Ureter (tissue), 1 donor: ENCODE measurements around the gene BLTP2. TPM values are rescaled to one million over a fixed set of nuclear protein-coding genes. Genes with fewer than 3 reads are reported as not detected.
"Not testable (repeated sequence)": the region's sequence is repeated elsewhere in the genome, so short reads cannot be mapped to it uniquely, and the experiment has no call there.

ENCODE experiments used
- DNase-seq: peaks from one replicate; pipeline ENCODE4 v3.0.0-alpha.2; 2020; ENCODE audit warnings: low spot score
- total RNA-seq: library from RNA; stranded (reverse); gene quantifications from one replicate; pipeline ENCODE4 v1.2.4, GENCODE V29; 2023
- donor health status: DM: yes; HTN: yes; CAD: no.

BLTP2 gene
- total RNA-seq, 1 donor from 2014 or later = 210 TPM

DNA sequence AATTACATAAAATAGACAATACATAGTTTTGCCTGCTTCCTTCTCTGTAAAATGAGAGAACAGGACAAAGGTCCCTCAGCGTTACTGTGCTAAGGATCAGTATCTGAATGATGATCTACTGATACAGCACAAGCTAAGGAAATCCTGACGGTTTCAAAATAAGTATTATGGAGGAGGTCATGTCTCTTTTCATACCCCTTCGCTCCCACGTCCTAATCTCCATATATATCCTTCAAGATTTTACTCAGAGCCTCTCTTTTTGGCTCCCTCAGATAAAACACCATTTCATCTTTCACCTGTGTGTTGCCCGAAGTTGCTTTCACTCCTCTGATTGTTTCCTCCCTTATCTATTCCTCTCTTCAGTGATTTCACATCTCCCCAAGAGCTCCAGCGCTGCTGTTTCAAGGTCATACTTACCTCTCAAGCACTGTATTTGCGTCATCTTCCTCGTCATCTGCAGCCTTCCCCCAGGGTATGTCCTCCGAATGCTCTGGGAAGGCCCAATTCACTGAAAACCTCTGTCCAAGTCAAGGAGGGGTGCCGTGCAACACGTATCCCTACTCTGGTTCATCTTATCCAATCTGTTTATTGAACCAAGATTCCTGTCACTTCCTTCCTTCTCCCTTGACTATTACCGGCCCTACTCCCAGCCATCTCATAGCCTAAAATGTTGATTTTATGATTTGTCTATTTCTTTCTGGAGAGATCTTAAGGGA, 1.2 kb upstream of the BLTP2 start:
- no peak for DNase-seq

DNA sequence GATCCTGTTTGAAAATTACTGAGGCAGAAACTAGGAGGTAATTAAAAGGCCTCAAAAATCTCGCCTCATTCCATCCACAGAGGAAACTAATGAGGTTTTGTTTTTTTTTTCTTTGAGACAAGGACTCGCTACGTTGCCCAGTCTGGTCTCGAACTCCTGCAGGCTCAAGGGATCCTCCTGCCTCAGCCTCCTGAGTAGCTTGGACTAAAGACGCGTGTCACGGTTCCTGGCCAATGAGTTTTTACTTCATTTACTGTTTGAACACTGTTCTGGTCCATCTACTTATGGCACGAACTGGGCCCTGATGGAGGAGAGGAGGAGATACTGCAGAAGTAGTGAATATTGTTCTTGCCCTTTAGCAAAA, 600 bp upstream of the BLTP2 start:
- DNase-seq = no peak

DNA sequence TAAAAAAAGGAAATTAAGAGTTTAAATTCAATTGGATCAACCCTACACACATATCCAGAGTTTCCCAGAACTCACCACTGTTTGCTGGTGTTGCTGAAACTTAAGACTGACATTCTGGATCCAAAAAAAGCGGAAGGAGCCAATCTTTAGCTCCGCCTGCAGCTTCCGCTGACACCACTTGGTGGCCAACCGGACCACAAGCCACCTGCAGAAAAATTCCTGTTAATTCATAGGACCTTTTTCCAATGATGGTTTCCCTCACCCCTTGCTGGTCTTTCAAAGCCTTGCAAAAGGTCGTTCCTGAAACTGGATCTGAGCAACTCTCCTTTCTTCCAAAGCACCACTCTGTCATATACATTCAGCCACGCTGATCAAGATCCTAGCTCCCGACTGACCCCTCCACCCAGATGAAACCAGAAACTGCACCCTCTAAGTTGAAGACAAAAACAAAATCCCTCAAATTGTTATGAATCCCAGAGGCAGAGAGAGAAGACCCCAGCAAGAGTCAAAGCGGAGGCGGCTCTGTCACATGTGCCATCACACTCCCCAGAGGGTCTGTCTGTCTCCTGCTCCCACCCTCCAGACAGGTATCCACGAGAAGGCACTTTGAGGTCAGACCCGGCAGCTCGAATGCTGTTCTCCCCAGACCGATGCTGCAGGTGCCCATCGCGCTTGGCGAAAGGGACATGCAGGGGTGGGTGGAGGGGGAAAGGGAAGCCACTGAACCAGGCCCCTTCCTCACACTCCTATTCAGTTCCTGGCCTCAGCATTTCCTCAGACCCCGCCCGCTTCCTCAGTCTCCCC, 773 bp downstream of the BLTP2 start:
- DNase-seq = peak; percentile 59

DNA sequence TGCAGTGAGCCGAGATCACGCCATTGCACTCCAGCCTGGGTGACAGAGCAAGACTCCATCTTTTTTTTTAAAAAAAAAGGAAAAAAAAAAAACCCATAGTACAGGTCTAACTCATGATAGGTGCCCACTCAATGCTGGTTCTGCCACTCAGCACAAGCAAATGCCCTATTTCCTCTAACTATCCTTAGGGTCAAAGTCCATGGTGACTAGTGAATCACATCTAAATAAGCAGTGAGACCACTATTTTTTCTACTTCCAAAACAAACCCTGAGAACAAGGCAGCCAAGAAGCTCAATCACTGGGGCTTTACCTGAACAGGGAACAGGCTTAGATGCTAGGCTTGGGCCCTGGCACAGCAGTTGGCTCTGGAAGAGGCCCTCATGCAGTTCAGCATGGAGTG, 3.4 kb downstream of the BLTP2 start:
- DNase-seq = no peak

DNA sequence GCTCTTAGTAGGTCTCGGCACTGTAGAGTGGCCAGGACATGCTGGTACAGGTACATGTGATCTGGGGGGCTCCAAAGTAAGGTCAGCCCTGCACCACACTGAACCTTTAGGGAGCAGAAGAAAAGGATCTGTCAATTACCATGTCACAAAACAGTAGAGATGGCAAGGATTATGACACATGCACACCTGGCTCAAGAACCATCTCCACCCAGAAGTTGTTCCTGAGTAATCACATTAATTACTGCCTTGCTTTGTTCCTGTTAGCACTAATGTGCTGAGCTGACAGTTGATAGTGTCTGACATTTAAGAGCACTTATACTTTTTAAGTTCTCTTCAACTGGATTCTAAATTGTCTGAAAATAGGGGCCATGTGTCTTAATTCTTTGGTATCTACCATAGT, 9.5 kb downstream of the BLTP2 start:
- DNase-seq = no peak

DNA sequence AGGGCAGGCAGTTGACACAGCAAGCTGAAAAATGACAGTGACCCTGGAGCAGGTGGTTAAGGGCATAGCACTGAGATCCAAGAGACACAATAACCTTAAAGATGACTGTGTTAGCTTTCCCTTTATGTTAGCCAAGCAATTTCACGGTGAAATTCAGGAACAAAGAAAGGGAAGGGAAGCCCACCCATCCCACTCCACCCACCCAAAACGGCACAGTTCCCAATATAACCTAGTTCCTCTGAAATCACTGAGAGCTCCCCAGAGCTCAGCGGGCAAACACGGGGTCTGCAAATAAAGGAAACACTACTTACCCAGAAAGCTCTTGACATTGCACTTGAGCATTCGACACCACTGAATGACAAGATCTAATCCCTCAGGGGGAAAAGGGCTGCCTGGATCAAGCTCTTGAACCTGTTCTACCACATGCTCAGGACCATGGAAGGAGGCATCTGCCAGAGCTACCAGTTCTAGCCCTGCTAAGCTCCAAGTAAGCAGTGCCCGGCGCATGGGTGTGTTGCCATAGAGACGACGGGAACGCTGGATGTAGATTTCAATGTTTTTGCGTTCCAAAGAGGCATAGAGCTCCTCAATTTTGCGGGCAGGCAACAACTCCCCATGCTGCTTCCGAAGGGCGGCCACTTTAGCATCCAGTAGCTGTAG, 10.6 kb downstream of the BLTP2 start:
- no peak for DNase-seq

DNA sequence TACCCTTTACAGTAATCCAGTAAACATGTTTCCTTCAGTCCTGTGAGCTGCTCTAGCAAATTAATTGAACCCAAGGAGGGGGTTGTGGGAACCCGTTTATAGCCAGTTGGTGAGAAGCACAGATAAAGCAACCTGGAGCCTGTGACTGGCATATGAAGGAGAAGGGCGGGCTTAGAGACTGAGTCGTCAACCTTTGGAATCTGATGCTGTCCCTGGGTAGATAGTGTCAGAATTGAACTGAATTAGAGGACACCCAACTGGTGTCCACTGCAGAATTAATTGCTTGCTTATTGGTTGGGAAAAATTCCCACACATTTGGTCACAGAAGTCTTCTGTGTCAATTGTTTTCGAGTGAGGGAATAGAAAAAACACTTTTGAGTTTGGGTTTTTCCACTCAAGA, 18.1 kb downstream of the BLTP2 start:
- no peak for DNase-seq

DNA sequence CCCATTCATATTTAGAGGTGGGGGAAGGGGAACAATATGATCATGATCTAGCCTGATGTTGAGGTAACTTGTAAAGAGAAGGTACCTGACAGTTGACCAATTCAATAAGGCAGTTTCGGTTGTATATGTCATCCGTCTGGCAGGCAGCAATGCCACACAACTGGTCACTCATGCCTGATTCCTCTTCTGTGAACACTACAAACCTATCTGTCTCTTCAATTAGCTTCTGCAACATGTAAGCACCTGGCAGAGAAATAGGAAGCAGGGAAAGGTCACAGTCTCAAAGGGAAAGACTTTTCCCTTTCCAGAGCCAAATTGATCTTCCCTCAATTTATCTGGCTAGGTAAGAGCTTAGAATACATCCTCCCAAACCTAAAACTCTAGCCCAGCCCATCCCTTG, 20.8 kb downstream of the BLTP2 start:
- DNase-seq = no peak

DNA sequence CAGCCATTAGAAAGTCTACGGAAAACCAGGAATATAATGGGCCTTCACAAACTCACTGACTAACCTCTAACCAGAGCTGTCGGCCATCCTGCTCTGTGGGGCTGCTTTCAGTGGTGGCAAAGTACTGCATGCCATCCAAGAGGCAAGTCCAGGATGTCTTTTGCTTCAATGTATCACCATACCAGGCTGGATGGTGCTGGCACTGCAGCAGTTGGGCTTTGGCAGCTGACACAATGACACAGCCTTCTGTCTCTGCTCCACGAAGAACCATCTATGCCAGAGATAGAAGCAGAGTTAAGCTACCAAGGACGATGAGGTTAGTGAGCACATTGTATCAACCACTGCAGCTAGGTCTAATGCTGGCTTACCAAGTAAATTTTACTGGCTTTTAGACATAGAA, 21.3 kb downstream of the BLTP2 start:
- DNase-seq = no peak

DNA sequence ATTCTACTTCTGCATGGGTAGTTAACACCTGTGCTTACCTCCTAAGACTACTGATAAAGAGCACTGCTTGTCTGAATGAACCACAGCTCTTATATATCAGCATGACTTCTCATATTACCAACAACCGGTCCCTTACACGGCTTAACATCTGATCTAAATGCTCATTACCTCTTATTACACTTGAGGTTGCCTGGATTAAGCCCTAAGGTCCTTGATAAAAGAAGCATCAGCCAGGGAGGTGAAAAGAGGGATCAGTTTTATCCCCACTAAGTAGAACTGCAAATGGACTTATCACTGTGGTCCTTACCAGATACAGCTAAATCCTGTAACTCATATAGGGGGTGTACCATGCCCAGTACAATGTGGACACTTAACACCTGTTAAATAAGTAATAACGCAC, 22.8 kb downstream of the BLTP2 start:
- no peak for DNase-seq

DNA sequence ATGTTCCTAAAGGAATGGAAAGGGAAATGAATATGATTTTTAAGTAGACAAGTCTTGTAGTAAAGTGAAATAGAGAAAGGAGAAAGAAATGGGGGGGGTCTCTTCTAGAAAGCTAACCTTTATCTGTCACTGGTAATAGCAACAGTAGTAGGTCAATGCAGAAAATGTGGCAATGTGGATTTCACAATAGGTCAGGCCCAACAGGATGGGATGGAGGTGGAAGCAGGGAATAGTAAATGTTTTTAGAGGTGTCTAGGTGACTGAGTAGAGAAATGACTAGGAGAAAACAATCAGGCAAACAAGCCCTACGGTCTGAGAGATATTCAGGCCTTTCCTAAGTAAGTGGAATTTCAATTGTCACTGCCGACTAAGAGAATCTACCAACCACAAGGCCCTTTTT, 24.9 kb downstream of the BLTP2 start:
- no peak for DNase-seq

DNA sequence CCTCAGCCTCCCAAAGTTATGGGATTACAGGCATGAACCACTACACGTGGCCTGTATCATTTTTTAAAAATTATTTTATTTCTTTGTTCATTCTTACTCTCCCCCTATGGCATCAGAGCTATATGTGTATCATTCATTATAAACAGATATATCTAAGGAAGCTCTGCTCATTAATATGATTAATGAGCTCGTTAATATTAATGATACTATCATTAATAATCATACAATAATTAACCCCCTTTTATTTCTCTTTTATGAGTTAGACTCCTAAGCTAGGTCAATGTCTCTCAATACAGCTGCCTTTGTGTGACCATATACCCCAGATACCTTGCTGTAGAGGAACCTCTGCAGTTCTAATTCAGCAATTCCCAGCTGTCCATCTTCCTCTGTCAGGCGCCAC, 26.5 kb downstream of the BLTP2 start:
- no peak for DNase-seq

DNA sequence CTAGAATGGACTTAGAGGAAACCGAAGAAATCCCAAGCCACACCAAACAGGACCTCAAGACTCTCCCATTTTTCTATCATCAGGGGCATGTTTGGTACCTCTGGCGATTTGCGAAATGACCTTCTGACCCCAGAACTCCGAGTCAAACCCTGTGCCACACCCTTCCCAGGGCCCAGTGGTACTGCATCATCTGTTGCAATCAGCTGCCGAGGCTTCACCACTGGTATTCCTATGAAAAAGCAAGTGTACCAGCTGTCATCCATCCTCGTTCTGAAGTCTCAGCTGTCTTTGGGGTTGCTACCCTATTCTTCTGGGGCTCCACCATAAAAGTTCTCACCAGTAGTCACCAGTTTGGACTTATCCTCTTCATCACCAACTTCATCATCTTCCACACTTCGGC, 28.7 kb downstream of the BLTP2 start:
- DNase-seq = no peak

DNA sequence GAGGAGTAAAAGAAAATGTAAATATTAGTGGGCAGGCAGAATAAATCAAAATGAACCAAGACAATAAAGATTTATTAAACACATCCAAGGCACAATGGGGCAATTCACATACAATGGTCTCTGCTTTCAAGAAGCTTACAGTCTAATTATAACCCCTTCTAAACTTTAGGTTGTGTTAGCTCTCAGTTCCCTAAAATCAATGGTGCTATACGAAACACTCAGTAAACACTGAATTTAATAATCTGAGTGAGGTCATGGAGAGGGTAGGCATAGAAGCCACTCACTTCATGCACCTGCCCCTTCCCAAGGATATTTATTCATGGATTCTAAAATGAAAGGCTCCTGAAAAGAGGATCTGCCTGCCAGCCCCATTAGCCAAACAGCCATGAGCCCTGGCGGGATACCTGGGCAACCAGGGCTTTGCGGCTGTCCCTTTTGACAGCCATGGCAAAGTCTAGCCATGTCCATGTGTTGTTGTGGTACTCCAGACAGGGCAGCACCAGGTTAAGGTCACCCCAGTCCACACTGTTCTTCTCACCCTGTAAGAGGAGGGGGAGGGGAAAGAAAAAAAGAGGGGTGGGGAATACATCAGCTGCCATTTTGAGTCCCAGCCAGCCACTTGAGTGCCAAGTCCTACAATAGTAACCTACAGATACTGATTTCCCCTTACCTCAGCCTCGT, 29.6 kb downstream of the BLTP2 start:
- no peak for DNase-seq

DNA sequence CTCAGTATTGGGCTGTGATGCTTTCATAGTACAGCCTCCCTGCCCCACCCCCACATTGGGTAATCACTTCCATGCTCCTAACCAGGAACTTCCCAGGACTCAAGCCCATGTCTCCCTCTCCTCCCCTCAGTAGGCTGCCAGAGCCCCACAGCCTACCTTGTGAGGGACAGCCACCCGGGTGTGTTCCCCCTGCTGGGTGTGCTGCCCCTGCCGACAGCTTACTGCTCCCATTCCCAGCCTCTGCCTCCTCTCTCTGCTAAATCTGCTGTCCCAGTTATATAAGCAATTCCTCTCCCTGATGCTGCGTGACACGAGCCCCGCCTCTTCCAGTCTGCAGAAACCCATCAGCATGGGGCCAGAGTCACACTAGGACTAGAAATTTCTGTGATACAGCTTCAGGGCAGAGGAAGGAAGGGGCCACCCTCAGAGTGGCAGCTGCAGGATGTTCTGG, 31.0 kb downstream of the BLTP2 start, which contains the start of gene RSKR:
Gene RSKR (minus strand): TSS at position 255 of the 451 bp plus-strand sequence. CDS start 24 bp downstream, at position 231.
- no peak for DNase-seq

DNA sequence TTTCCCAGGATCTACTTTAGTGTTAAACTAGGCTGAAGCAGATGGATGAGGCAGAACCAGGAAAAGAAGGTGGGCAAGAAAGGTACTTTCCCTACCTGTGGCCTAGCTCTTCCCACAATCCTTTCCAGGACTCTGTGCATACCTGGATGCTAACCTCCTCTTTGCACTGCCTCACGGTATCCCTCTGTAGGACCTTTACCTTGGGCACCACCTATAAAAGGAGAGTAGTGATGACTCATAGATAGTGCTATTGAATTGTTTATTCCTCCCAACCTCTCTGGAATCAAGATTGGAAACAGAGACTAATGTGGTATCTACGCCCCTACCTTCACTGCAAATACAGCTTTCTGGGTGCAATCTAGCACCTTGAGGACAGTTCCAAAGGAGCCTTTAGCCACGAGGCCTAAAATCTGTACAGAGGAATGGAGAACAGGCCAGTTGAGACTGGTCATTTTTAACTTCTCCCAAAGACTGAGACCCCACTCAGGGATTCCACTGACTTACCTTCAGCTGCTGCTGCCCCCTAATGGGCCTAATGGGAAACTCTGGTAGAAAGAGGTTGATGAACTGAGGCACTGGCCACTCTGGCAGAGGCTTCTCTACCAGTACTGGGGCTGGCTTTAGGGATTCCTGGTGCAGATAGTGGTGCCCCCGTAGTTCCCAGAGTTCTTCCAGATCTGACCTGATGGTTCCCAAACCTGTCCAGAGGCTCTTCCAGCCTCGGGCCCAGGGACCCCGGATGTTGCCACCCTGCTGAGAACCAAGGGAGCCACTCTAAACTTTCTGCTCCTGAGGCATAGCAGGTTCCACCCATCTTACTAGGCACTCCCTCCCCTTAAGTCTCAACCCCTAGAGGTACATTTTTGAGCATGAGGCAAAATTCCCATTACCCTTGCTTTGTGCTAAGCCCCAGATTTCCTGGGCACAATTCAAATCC, 31.8 kb downstream of the BLTP2 start:
- no peak for DNase-seq

DNA sequence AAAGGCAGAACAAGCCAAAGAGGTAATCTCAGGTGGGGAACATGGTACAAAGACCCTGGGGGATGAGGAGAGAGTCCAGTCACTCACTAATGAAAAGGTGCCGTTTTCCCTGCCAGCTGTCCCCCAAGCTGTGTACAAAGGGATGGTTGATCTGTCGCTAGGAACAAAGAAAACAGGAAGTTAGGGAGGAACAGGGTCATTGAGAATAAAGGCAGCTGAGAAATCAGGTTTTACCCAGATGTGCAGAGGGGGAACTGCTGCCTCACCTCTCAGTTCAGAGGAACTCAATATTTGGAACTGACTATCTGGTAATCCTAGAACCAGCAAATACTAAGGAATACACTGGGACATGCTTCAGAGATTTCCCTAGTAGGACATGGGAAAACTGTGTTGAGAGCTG, 32.4 kb downstream of the BLTP2 start:
- no peak for DNase-seq

DNA sequence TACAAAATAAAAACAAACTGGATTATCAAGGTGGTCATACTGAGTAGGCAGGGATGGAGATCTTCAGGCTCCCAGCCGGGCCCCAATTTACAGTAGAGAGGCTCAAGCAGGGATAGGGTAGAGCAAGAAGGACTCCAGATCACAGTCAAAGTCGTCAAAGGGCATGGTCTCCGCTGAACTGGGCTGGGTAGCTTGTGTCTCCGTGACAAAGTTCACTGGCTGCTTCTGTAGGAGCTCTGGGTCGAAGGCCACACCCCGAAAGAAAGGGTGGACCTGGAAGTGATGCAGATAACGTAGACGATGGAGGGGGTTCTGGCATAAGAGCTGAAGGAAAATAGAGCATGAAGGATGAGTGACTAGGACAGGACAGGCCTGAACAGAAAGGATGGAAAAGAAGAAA, 34.6 kb downstream of the BLTP2 start:
- DNase-seq = no peak

DNA sequence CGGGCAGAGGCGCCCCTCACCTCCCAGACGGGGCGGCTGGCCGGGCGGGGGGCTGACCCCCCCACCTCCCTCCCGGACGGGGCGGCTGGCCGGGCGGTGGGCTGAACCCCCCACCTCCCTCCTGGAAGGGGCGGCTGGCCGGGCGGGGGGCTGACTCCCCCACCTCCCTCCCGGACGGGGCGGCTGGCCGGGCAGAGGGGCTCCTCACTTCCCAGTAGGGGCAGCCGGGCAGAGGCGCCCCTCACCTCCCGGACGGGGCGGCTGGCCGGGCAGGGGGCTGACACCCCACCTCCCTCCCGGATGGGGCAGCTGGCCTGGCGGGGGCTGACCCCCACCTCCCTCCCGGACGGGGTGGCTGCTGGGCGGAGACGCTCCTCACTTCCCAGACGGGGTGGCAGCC, 40.9 kb downstream of the BLTP2 start:
- DNase-seq = not testable (repeated sequence)

DNA sequence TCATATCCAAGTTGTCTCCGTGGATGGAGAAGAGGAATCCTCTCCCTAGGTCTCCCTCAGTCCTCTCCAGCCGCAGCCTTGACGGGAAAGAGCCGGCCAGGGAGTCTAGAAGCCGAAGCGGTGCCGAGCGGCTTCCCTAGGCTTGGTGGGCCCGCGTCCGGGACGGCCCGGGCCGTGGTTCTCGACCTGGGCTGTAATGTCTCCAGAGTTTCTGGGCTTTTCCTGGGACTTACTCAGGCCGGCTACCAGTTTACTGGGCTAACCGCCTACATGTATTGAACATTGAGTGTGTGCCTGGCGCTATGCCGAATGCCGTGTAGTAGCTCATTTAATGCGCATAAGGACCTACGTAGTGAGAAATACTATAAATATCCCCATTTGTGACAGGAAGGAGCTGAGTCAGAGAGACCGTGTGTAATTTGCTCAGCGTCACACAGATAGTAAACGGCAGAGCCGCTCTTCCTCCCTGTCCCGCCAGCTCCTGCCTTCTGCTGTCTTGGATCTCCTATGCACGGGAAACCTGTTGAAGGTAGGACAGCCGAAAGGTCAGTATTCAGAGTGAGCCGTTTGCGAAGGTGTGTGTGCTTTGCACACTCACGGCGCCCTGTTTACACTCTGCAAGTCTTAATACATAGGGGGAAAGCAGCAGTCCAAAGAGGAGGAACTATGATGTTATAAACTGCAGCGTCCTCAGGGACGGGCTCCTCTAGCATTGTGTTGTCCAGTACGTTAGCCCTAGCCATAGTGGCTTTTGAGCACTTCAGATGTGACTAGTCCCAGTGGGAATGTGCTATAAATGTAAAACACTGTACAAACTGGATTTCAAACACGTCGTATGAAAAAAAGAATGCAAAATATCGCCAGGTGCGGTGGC, 45.4 kb downstream of the BLTP2 start:
- DNase-seq = no peak
